Neural cell (in vitro differentiated cells): Measurements from ENCODE around the gene ZNF507. TPM values are rescaled to one million over a fixed set of nuclear protein-coding genes. Genes with fewer than 3 reads are reported as not detected.

Source experiments
- H2AFZ ChIP-seq: fragments of 200-600, 300-800 bp; sonication (generic), shearing (Covaris generic); 2 replicates; pipeline ENCODE4 v1.6.0; 2014; ENCODE audit warnings: low read depth, mild to moderate bottlenecking, antibody characterized with exemption, low read length, moderate library complexity
- H3F3A ChIP-seq: fragments of 200-600 bp; shearing (Covaris generic); 2 replicates; pipeline ENCODE4 v1.6.1; 2016; ENCODE audit warnings: mild to moderate bottlenecking, moderate library complexity, mixed read lengths, antibody characterized with exemption, low read length; ENCODE audit not compliant: insufficient read depth, poor library complexity, severe bottlenecking
- H3K27ac ChIP-seq: fragments of 200-600, 300-800 bp; sonication (generic), shearing (Covaris generic); 2 replicates; pipeline ENCODE4 v1.5.1; 2014; ENCODE audit warnings: mild to moderate bottlenecking, low read length, moderate library complexity
- H3K27me3 ChIP-seq: fragments of 300-800, 200-600 bp; sonication (generic), shearing (Covaris generic); 2 replicates; pipeline ENCODE4 v1.6.0; 2014; ENCODE audit warnings: mild to moderate bottlenecking, low read depth, low read length, moderate library complexity; ENCODE audit not compliant: insufficient read depth
- H3K36me3 ChIP-seq: fragments of 300-800, 200-600 bp; sonication (generic), shearing (Covaris generic); 2 replicates; pipeline ENCODE4 v1.5.1; 2014; ENCODE audit warnings: mild to moderate bottlenecking, antibody characterized with exemption, low read length, moderate library complexity; ENCODE audit not compliant: insufficient read depth
- H3K4me2 ChIP-seq: fragments of 300-800, 200-600 bp; sonication (generic), shearing (Covaris generic); 2 replicates; pipeline ENCODE4 v1.6.0; 2014; ENCODE audit warnings: mild to moderate bottlenecking, low read length
- H3K4me3 ChIP-seq: fragments of 300-800, 200-600 bp; sonication (generic), shearing (Covaris generic); 2 replicates; pipeline ENCODE4 v1.5.1; 2014; ENCODE audit warnings: mild to moderate bottlenecking, low read length, moderate library complexity
- H3K79me2 ChIP-seq: fragments of 200-600 bp; shearing (Covaris generic); replicated peaks from 2 replicates; pipeline ENCODE4 v1.6.0; 2014; ENCODE audit warnings: mild to moderate bottlenecking, low read length, moderate library complexity; ENCODE audit not compliant: insufficient read depth
- H3K9ac ChIP-seq: fragments of 300-800, 200-600 bp; sonication (generic), shearing (Covaris generic); 2 replicates; pipeline ENCODE4 v1.6.1; 2016; ENCODE audit warnings: mild to moderate bottlenecking, low read length, mixed read lengths
- H3K9me2 ChIP-seq: fragments of 200-600 bp; shearing (Covaris generic); 2 replicates; pipeline ENCODE4 v1.6.1; 2016; ENCODE audit warnings: mild to moderate bottlenecking, low read length, mixed read lengths; ENCODE audit not compliant: insufficient read depth
- H3K9me3 ChIP-seq: fragments of 200-600, 300-800 bp; sonication (generic), shearing (Covaris generic); 2 replicates; pipeline ENCODE4 v1.6.1; 2016; ENCODE audit warnings: mild to moderate bottlenecking, mixed run types, low read length, moderate library complexity, mixed read lengths
- H4K20me1 ChIP-seq: fragments of 200-600 bp; shearing (Covaris generic); 2 replicates; pipeline ENCODE4 v1.6.1; 2016; ENCODE audit warnings: mild to moderate bottlenecking, mixed run types; ENCODE audit not compliant: insufficient read depth
- CTCF ChIP-seq: fragments of 450-650 bp; IDR thresholded peaks from 2 replicates; pipeline ENCODE4 v1.5.1; 2014; ENCODE audit warnings: antibody characterized with exemption, mild to moderate bottlenecking, moderate library complexity; ENCODE audit not compliant: poor library complexity, severe bottlenecking
- EP300 ChIP-seq: fragments of 450-650 bp; conservative IDR thresholded peaks from 2 replicates; pipeline ENCODE4 v1.6.1; 2014; ENCODE audit warnings: antibody characterized with exemption, mild to moderate bottlenecking, moderate library complexity; ENCODE audit not compliant: poor library complexity, severe bottlenecking
- EZH2 ChIP-seq: fragments of 200-600, 300-800 bp; shearing (Covaris generic), sonication (generic); IDR thresholded peaks from 2 replicates; pipeline ENCODE4 v1.6.1; 2014; ENCODE audit warnings: antibody characterized with exemption, low read length, borderline replicate concordance, mild to moderate bottlenecking; ENCODE audit not compliant: insufficient read depth, poor library complexity, severe bottlenecking
- MXI1 ChIP-seq: fragments of 450-650 bp; conservative IDR thresholded peaks from 2 replicates; pipeline ENCODE4 v1.6.1; 2014; ENCODE audit warnings: antibody characterized with exemption, mild to moderate bottlenecking; ENCODE audit not compliant: poor library complexity, severe bottlenecking
- POLR2AphosphoS5 ChIP-seq: IDR thresholded peaks from 2 replicates; pipeline ENCODE4 v1.6.1; 2012
- RAD21 ChIP-seq: fragments of 450-650 bp; conservative IDR thresholded peaks from 2 replicates; pipeline ENCODE4 v1.6.1; 2014; ENCODE audit warnings: antibody characterized with exemption, mild to moderate bottlenecking, moderate library complexity
- REST ChIP-seq: IDR thresholded peaks from 2 replicates; pipeline ENCODE4 v1.6.1; 2012; ENCODE audit warnings: borderline replicate concordance
- SMC3 ChIP-seq: fragments of 450-650 bp; conservative IDR thresholded peaks from 2 replicates; pipeline ENCODE4 v1.6.1; 2014; ENCODE audit warnings: antibody characterized with exemption, mild to moderate bottlenecking, moderate library complexity; ENCODE audit not compliant: poor library complexity
- TAF1 ChIP-seq: IDR thresholded peaks from 2 replicates; pipeline ENCODE4 v1.6.1; 2012; ENCODE audit warnings: low read depth
- polyA plus RNA-seq: library from polyadenylated mRNA; depleted of rRNA; stranded (reverse); fragments of >200 nt; gene quantifications from 2 replicates; pipeline ENCODE4 v1.2.3, GENCODE V29; 2014

The ZNF507 gene
- polyA plus RNA-seq, 1 donor from 2014 or later: 9.9 TPM

GRCh38 chr19:32358321-32358720, 12.9 kb downstream of the ZNF507 start:
- Histone ChIP-seq H2AFZ (no peak overlapping the region), H3K27me3 (no peaks in the 10 kb centered on the region), H3K4me3 (no peak overlapping the region), H3K4me2 (no peak overlapping the region), H3K79me2 (no peaks in the 10 kb centered on the region), H3K9ac (no peak overlapping the region), H3F3A (no peaks in the 10 kb centered on the region), H3K27ac (no peak overlapping the region), H3K9me2 (no peaks in the 10 kb centered on the region), H3K9me3 (no peaks in the 10 kb centered on the region), H3K36me3 (peaks cover 15% of the 10 kb centered on the region), H4K20me1 (no peaks in the 10 kb centered on the region)
- TF ChIP-seq POLR2AphosphoS5 (no peak), EZH2 (no peak), TAF1 (no peak), CTCF (no peak), RAD21 (no peak), SMC3 (no peak), REST (no peak), MXI1 (no peak), EP300 (no peak)

GRCh38 chr19:32359581-32359980, 14.2 kb downstream of the ZNF507 start:
- H3F3A ChIP-seq: no peaks in the 10 kb centered on the region
- no peak overlapping the region for H3K4me2 ChIP-seq
- no peaks in the 10 kb centered on the region for H4K20me1 ChIP-seq
- H3K9me2 ChIP-seq: no peaks in the 10 kb centered on the region
- TF ChIP-seq EP300: no peak
- TF ChIP-seq EZH2: no peak
- no peak for TF ChIP-seq POLR2AphosphoS5
- no peak for TF ChIP-seq RAD21
- TF ChIP-seq SMC3: no peak
- no peak for TF ChIP-seq CTCF
- no peak for TF ChIP-seq REST
- no peak for TF ChIP-seq MXI1
- no peak for TF ChIP-seq TAF1
- no peak overlapping the region for H2AFZ ChIP-seq
- H3K9ac ChIP-seq: no peak overlapping the region
- no peaks in the 10 kb centered on the region for H3K9me3 ChIP-seq
- H3K27ac ChIP-seq: no peak overlapping the region
- H3K27me3 ChIP-seq: no peaks in the 10 kb centered on the region
- no peak overlapping the region for H3K4me3 ChIP-seq
- no peaks in the 10 kb centered on the region for H3K79me2 ChIP-seq
- peaks cover 13% of the 10 kb centered on the region for H3K36me3 ChIP-seq
